Omental fat pad (tissue), 4 donors: Measurements from ENCODE around the gene ADORA2B. TPM values are rescaled to one million over a fixed set of nuclear protein-coding genes. Genes with fewer than 3 reads are reported as not detected.
A peak's percentile ranks its signal among the peaks of the same experiment; 100 is the strongest.

Experiments
- ATAC-seq: fragments of 150-250 bp; one replicate; pipeline ENCODE4 v1.9.1; 2016; ENCODE audit warnings: mild to moderate bottlenecking, moderate library complexity; ENCODE audit not compliant: low FRiP score
- DNase-seq: peaks from one replicate; pipeline ENCODE4 v3.0.0-alpha.2; 2019; ENCODE audit warnings: low spot score
- CTCF ChIP-seq, 3 donors: fragments of 450-650 bp; IDR thresholded peaks; one replicate each; pipeline ENCODE4 v1.5.1; 2016 to 2017; ENCODE audit warnings: antibody characterized with exemption in 3 of 3, mild to moderate bottlenecking in 3 of 3, moderate library complexity in 2 of 3
- total RNA-seq, 4 donors: library from RNA; depleted of rRNA; stranded (reverse); fragments of >200 nt; gene quantifications; one replicate each; pipeline ENCODE4 v1.1.0, GENCODE V29; 2016

ADORA2B gene
- total RNA-seq, 4 donors from 2014 or later = 0.82 to 5.6 (median 2.1) TPM; not detected in 1

GRCh38 chr17:15981646-15982580 is 37.0 kb downstream of the ADORA2B start:
- DNase-seq (no peak), ATAC-seq (peak; percentile 23)
- no peak for TF ChIP-seq CTCF (IDR thresholded peaks at IDR 0.05)

GRCh38 chr17:15996322-15996721 is 51.4 kb downstream of the ADORA2B start:
- TF ChIP-seq CTCF (IDR thresholded peaks at IDR 0.05) = no peak
- DNase-seq = no peak
- no peak for ATAC-seq

- no peak for TF ChIP-seq CTCF (IDR thresholded peaks at IDR 0.05)
- DNase-seq (no peak), ATAC-seq (no peak)
Observed at GRCh38 chr17:15998031-15998562, 53.2 kb downstream of the ADORA2B start.

DNA sequence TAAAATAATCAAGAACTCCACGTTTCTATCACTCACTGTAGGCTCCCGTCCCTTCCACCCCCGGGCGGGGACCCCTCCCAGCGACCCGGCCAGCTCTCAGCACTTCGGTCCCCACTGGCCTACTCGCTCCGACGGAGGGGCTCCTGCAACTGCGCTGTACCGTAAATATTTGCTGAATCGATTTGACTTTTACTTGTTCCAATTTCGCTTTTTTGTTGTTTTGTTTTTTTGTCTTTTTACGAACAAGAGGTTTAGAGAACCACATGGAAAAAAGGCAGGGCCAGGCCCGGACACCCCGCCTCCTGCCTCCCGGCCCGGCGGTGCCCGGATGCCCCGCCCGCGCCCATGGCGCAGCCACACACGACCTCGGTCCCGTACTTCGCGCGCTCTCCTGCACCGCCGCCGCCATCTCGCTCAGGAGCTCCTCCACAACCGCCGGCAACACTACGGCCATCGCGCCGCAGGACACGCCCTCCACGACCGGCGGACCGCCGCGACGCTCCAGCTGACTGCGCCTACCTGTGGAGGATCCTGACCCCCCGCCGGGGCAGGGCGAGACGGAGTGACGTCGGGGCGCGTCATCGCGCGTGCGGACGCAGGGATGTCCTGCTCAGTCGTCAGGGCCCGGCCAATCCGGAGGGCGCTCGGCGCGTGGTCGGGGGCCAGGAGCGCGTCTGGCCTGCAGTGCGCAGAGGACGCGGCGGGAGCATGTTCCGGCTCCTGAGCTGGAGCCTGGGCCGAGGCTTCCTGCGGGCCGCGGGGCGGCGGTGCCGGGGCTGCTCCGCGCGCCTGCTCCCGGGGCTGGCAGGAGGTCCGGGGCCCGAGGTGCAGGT is 54.4 kb downstream of the ADORA2B start, which contains the start of the genes TTC19 and ZSWIM7:
TSS of gene TTC19 (plus strand) at position 684 of the 833 bp plus-strand sequence. CDS start at position 709, 25 bp downstream.
TSS of gene ZSWIM7 (minus strand) at position 564 of the 833 bp plus-strand sequence. CDS start at position 454, 110 bp downstream.
- DNase-seq (peak; percentile 87), ATAC-seq (peak; percentile 95)
- TF ChIP-seq CTCF (IDR thresholded peaks at IDR 0.05) = no peak

DNA sequence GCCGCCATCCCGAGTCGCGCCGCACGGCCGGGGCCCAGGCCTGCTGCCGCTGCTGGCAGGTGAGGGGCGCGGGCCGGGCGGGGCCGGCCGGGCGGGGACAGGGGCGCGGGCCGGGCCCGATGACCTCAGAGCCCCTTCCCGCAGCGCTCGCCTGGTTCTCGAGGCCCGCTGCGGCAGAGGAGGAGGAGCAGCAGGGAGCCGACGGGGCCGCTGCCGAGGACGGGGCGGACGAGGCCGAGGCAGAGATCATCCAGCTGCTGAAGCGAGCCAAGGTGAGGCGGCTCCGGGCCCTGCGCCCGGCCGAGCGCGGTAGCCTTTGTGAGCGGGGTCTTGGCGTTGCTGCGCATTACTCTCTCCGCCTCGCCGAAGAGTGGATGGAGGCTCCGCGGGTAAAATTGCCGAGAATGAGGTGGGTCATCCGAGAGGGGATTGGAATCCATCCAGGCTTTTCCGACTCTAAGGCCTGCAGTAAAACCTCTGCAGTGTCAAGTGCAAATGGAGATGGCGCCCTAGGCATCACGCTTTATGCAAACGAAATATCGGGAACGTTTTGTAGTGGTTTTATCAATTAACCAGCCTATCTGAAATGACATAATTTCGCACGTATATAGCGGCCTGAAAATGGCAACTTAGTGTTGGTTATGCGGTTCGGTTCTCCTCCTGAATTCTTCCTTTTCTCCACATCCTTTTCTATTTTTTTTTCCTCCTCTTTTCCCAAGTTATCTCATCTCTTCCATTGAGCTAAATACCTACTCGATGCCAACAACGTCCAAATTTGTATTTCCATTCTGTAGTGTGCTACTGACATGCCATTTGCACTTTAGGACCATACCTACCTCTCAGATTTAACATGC is 55.3 kb downstream of the ADORA2B start:
- peak; percentile 72 for ATAC-seq
- DNase-seq = no peak
- TF ChIP-seq CTCF (IDR thresholded peaks at IDR 0.05) = no peak
